Esophagus muscularis mucosa (tissue), 4 donors: ENCODE data around the gene TNNT1.

ENCODE experiments used
- CTCF ChIP-seq, 3 experiments: fragments of 200-600 bp in 2 of 3; fragments of 450-650 bp in 1 of 3; sonication (generic) in 2 of 3; IDR thresholded peaks; one replicate each; pipeline ENCODE4 v1.5.1; 2017 to 2019; ENCODE audit warnings: antibody characterized with exemption in 3 of 3, mild to moderate bottlenecking in 2 of 3, moderate library complexity in 1 of 3
- EP300 ChIP-seq: sonication (generic); formaldehyde crosslinking; IDR thresholded peaks from one replicate; pipeline ENCODE4 v1.6.1; 2017; ENCODE audit warnings: antibody characterized with exemption
- POLR2A ChIP-seq: fragments of 450-650 bp; IDR thresholded peaks from one replicate; pipeline ENCODE4 v1.6.1; 2017; ENCODE audit warnings: antibody characterized with exemption, moderate library complexity, mild to moderate bottlenecking, low read depth
- POLR2AphosphoS5 ChIP-seq, 2 donors: sonication (generic); formaldehyde crosslinking; IDR thresholded peaks; one replicate each; pipeline ENCODE4 v1.6.1; 2017; ENCODE audit warnings: antibody characterized with exemption in 2 of 2

GRCh38 chr19:55116232-55116858 is 32.7 kb downstream of the TNNT1 start:
- TF ChIP-seq POLR2A (no peak), CTCF (IDR thresholded peaks at IDR 0.05) (no peak), POLR2AphosphoS5 (IDR thresholded peaks at IDR 0.05) (peak; percentile 82 to 89), EP300 (no peak)
